ENCODE results near the gene TAX1BP1. TPM values are rescaled to one million over a fixed set of nuclear protein-coding genes. Genes with fewer than 3 reads are reported as not detected.

Gene TAX1BP1
- total RNA-seq = 10 to 100 TPM; 71.8 to 81.2 TPM

DNA sequence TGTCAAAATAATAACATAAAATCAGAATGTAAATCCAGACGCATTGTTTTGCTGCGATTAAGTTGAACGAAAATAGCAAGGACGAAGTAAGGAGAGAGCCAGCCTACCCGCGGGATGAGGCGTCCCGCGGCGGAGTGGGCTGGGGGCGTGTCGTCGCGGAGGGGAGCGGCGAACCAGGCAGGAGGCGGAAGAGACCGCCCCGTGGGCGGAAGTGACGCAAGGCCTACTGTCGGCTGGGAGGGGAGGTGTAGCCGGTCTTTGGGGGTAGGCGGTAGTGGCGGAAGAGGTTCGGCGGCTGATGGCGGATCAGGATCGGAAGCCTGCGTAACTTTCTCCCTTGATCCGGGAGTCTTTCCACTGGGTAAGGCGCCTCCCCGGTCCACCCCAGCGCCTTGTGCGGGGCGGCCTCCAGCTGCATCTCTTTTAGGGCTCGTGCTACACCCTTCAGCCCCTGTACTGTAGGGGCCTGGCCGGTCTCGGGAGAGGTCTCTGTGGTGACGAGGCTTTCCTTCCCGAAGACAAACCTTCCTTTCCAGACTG, at the start of gene TAX1BP1:
TSS of gene TAX1BP1 (plus strand) at position 254 of the 540 bp plus-strand sequence. CDS start 8,363 bp downstream, outside the sequence.
- no peaks in the 10 kb centered on the region for H3K9me3 Mint-ChIP-seq
- peak within 1 kb of the TSS; percentile 98 for H3K27ac Mint-ChIP-seq
- H3K4me3 Mint-ChIP-seq = peak within 1 kb of the TSS; percentile 92
- peaks cover 24% of the 10 kb centered on the region for H3K4me1 Mint-ChIP-seq
- POLR2A ChIA-PET = interaction anchor here (0.7 to 2.7 kb wide), 6 partner anchors 43 to 1538 kb away, joined by 3 to 29 read pairs (median 4); partner anchors contain the start of gene HIBADH
- peaks cover 3% of the 10 kb centered on the region for H3K36me3 Mint-ChIP-seq
- H3K27me3 Mint-ChIP-seq = peaks cover 6% of the 10 kb centered on the region
- peak; percentile 94 for DNase-seq
- ATAC-seq (ENCODE audit: low read depth) = peak; percentile 91

DNA sequence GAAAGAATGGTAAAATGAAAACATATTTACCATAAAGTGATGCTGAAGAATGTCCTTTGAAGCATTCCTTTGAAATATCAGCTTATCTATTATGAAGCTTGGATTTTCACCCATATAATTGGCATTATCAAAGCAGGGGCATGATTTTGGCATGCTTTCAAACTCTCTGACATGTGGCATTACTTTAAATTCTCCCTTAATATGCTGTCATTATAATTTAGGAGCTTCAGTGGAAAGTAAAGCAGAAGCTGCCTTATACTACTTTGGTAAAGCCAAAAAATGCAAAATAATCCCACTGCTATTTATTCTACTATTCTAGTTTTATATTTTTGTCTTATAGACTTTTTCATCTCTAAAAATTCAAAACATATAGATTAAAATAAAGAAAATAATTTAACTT, 49.3 kb upstream of the TAX1BP1 start:
- no peaks in the 10 kb centered on the region for H3K4me1 Mint-ChIP-seq
- H3K9me3 Mint-ChIP-seq = peaks cover 1% of the 10 kb centered on the region

DNA sequence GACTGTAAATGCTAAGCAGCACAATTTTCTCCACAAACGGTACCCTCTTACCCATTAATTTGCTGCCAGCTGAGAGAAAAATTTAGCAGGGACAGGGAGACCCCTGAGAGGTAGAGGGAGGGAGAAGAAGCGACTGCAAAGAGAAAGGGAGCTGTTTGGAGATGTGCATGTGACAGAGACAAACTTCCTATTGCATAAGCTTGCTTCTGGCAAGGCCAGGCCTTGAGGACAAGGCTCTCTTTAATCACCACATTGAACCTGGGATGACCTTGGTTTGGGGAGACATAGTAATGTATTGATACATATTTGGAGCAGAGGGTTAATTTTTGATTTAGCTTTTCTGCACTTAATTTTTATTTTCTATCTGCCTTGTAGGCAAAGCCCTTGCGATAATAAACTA, 46.2 kb upstream of the TAX1BP1 start:
- POLR2A ChIA-PET = interaction anchor here (0.7 kb wide), 1 partner anchor 33 kb away, joined by 3 read pairs; no protein-coding TSS in a partner anchor
- Mint-ChIP-seq H3K4me1 (no peaks in the 10 kb centered on the region), H3K36me3 (no peaks in the 10 kb centered on the region), H3K4me3 (no peak overlapping the region), H3K27me3 (peaks cover 2% of the 10 kb centered on the region), H3K9me3 (no peaks in the 10 kb centered on the region), H3K27ac (no peak overlapping the region)
- DNase-seq (no peak), ATAC-seq (ENCODE audit: low read depth) (no peak)

More for the DNA sequence above, 49.3 kb upstream of the TAX1BP1 start:
- no peak overlapping the region for H3K27ac Mint-ChIP-seq
- ATAC-seq (ENCODE audit: low read depth) (no peak), DNase-seq (no peak)
- H3K36me3 Mint-ChIP-seq = no peaks in the 10 kb centered on the region
- POLR2A ChIA-PET = no interaction called here
- no peak overlapping the region for H3K4me3 Mint-ChIP-seq
- peaks cover 11% of the 10 kb centered on the region for H3K27me3 Mint-ChIP-seq

DNA sequence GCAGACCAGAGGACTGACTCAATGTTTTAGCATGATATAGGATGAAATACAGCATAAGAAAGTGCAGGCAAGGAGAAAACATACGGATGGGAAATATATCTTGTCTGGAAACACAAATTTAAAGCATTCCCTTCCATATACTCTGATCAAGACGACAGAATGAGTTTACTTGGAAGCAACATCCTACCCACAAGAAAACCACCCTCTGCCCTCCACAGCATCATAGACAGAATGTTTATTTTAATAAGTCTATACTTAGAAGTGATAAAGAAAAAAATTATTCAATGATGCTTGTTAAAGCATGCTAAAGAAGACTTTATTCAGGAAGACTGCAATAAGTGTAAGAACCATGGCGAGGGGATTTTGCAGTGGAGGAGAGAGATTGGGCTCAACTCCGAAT, 44.9 kb upstream of the TAX1BP1 start:
- ATAC-seq (ENCODE audit: low read depth) = no peak
- Mint-ChIP-seq H3K4me3 (no peak overlapping the region), H3K4me1 (no peaks in the 10 kb centered on the region), H3K36me3 (no peaks in the 10 kb centered on the region), H3K27ac (no peak overlapping the region), H3K9me3 (no peaks in the 10 kb centered on the region), H3K27me3 (peaks cover 2% of the 10 kb centered on the region)
- no peak for DNase-seq
- POLR2A ChIA-PET = no interaction called here

DNA sequence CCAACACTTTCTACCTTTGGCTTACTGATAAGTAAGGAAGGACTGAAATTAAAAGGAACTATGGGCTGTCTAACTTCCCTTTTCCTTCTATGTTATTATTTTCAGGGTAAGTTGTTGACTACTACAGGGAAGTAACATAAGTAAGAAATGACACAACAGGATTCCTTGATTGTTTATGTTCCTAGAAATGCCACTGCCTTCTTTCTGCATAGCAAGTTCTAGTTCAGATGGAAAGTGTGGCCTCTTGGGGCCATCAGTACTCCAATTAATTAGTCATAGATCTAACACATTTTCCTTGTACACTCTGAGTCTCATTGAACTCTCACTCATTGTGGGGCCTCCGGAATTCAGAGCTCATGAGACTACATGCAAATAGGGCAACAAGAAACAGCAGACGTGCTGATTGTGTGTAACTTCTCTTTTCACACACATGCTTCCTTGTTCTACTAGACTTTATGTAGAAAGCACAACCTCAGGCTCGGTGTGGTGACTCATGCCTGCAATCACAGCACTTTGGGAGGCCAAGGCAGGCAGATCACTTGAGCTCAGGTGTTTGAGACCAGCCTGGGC, 42.0 kb upstream of the TAX1BP1 start:
- Mint-ChIP-seq H3K4me3 (no peak overlapping the region), H3K9me3 (no peaks in the 10 kb centered on the region), H3K27ac (no peak overlapping the region), H3K36me3 (no peaks in the 10 kb centered on the region), H3K4me1 (no peaks in the 10 kb centered on the region), H3K27me3 (peaks cover 2% of the 10 kb centered on the region)
- no peak for ATAC-seq (ENCODE audit: low read depth)
- POLR2A ChIA-PET = no interaction called here
- DNase-seq = no peak

DNA sequence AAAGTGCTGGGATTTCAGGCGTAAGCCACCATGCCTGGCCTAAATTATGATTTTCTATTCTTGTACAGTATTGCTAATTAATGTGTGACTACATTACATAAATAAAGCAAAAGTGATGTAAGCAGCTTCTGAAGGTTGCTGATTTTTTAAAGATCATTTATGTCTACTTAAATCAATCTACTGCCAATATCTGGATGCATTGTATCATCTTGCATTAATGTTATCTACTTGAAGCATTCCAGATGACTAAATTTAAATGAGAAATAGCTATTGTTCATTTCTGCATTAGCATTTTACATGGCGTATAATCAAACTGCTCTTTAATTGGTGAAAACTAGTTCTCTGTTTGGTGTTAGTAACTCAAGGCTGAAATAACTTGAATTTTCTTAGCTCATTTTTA, 40.2 kb upstream of the TAX1BP1 start:
- Mint-ChIP-seq H3K4me3 (no peak overlapping the region), H3K27me3 (peaks cover 2% of the 10 kb centered on the region), H3K36me3 (no peaks in the 10 kb centered on the region), H3K9me3 (no peaks in the 10 kb centered on the region), H3K4me1 (no peaks in the 10 kb centered on the region), H3K27ac (no peak overlapping the region)
- no peak for DNase-seq
- no peak for ATAC-seq (ENCODE audit: low read depth)
- POLR2A ChIA-PET = no interaction called here

DNA sequence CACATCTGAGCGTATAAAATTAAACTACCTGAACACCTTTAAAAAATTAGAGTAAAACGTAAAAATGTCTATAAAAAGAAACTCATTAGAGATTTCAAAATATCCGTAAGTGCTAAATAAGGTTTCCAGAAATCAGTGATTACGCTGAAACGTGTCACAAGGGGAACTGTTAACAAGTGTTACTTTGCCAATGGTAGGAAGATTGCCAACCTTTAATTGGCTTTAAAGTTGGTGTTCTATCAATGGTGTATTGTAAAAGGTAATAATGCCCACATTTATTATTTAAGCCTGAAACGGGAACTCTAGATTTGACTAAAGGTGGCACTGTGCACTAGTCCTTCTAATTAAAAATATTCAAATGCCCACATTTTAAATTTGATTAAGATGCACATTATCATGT, 39.5 kb upstream of the TAX1BP1 start:
- H3K27ac Mint-ChIP-seq = no peak overlapping the region
- DNase-seq (no peak), ATAC-seq (ENCODE audit: low read depth) (no peak)
- no peaks in the 10 kb centered on the region for H3K36me3 Mint-ChIP-seq
- H3K9me3 Mint-ChIP-seq = no peaks in the 10 kb centered on the region
- no peak overlapping the region for H3K4me3 Mint-ChIP-seq
- POLR2A ChIA-PET = no interaction called here
- peaks cover 5% of the 10 kb centered on the region for H3K27me3 Mint-ChIP-seq
- H3K4me1 Mint-ChIP-seq = no peaks in the 10 kb centered on the region

DNA sequence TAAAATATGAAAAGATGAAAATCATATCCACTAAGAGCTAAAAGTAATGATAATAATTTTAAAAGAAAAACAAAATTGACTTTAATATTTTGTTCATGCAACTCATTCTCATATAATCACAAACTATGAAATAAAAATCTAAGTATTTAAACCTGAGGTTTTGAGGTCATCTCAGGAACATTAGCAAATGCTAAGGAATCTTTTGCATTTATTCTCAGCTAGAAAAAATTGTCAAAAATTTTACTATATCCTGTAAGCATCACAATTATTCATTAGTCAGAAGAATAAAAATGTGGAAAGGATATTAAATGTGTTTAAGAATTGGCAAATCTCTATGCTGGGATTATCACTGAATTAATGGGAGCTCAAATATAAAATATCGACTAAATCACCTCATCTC, 36.8 kb upstream of the TAX1BP1 start:
- Mint-ChIP-seq H3K9me3 (no peaks in the 10 kb centered on the region), H3K4me1 (no peaks in the 10 kb centered on the region), H3K4me3 (no peak overlapping the region), H3K36me3 (no peaks in the 10 kb centered on the region), H3K27ac (no peak overlapping the region), H3K27me3 (peaks cover 5% of the 10 kb centered on the region)
- POLR2A ChIA-PET = no interaction called here
- no peak for ATAC-seq (ENCODE audit: low read depth)
- DNase-seq = no peak

DNA sequence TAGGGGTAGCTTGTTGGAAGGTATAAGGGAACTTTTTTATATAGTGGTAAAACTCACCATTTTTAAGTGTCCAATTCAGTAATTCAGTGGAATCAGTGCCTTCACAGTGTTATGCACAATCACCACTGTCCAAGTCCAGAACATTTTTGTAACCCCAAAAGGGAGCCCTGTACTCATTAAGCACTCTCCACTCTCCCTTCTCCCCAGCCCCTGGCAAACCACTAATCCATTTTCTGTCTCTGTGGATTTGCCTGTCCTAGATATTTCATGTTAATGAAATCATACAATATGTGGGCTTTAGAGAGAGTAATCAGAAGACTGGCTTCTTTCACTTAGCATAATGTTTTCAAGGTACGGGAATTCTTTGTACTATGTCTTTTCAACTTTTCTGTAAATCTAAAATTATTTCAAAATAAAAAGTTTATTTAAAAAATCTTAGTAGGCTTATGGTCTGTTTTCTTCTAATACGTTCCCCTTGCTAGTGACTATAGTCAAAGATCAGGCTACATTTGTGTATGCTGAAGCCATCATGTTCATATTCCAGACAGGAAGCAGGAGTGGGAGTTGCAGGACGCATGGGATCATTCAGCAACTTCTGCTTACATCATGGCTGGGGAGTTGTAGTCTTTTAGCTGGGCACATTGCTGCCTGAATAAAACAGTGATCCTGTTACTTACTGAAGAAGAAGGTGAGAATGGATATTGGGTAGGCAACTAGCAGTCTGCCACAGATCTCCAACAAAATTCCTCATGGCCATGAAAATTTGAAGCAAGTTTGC, 35.4 kb upstream of the TAX1BP1 start:
- POLR2A ChIA-PET = no interaction called here
- H3K27me3 Mint-ChIP-seq = peaks cover 5% of the 10 kb centered on the region
- no peaks in the 10 kb centered on the region for H3K36me3 Mint-ChIP-seq
- H3K4me1 Mint-ChIP-seq = no peaks in the 10 kb centered on the region
- no peaks in the 10 kb centered on the region for H3K9me3 Mint-ChIP-seq
- no peak for ATAC-seq (ENCODE audit: low read depth)
- no peak for DNase-seq
- H3K27ac Mint-ChIP-seq = no peak overlapping the region
- H3K4me3 Mint-ChIP-seq = no peak overlapping the region

DNA sequence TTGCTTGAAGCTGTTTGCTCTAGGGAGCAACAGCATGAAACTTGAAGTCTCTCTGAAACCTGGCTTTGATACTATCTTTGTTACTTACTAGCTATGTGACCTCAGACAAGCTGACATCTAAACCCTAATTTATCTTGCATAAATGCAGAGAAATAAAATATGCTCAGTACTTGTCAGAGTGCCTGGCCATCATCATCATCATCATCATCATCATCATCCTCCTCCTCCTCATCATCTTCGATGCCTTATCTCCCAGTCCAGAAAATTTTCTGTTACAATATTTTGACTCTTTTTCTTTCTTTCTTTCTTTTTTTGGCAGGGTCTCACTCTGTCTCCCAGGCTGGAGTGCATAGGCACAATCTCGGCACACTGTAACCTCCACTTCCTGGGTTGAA, 34.8 kb upstream of the TAX1BP1 start:
- H3K27me3 Mint-ChIP-seq = peaks cover 5% of the 10 kb centered on the region
- no peak for ATAC-seq (ENCODE audit: low read depth)
- H3K9me3 Mint-ChIP-seq = no peaks in the 10 kb centered on the region
- no peaks in the 10 kb centered on the region for H3K36me3 Mint-ChIP-seq
- no peaks in the 10 kb centered on the region for H3K4me1 Mint-ChIP-seq
- no peak overlapping the region for H3K4me3 Mint-ChIP-seq
- no peak for DNase-seq
- POLR2A ChIA-PET = no interaction called here
- no peak overlapping the region for H3K27ac Mint-ChIP-seq

DNA sequence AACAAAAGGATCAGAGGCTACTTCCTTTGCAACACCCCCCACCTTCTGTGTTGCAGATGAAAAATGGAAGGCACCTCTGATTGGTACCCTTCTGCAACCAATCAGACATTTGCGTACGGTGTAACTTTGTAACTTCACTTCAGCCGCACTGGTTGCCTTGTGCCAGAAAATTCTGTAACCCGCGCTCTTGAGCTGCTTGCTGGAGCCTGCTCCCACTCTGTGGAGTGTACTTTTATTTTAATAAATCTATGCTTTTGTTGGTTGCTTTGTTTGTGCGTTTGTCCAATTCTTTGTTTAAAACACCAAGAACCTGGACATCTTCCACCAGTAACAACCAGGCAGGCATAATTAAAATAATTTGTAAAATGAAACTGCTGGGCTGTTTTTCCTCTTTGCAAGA, 31.5 kb upstream of the TAX1BP1 start:
- ATAC-seq (ENCODE audit: low read depth) = no peak
- Mint-ChIP-seq H3K27me3 (peaks cover 3% of the 10 kb centered on the region), H3K9me3 (peaks cover 2% of the 10 kb centered on the region), H3K4me1 (peaks cover 2% of the 10 kb centered on the region), H3K27ac (no peak overlapping the region), H3K36me3 (peaks cover 2% of the 10 kb centered on the region), H3K4me3 (no peak overlapping the region)
- no peak for DNase-seq
- POLR2A ChIA-PET = no interaction called here

DNA sequence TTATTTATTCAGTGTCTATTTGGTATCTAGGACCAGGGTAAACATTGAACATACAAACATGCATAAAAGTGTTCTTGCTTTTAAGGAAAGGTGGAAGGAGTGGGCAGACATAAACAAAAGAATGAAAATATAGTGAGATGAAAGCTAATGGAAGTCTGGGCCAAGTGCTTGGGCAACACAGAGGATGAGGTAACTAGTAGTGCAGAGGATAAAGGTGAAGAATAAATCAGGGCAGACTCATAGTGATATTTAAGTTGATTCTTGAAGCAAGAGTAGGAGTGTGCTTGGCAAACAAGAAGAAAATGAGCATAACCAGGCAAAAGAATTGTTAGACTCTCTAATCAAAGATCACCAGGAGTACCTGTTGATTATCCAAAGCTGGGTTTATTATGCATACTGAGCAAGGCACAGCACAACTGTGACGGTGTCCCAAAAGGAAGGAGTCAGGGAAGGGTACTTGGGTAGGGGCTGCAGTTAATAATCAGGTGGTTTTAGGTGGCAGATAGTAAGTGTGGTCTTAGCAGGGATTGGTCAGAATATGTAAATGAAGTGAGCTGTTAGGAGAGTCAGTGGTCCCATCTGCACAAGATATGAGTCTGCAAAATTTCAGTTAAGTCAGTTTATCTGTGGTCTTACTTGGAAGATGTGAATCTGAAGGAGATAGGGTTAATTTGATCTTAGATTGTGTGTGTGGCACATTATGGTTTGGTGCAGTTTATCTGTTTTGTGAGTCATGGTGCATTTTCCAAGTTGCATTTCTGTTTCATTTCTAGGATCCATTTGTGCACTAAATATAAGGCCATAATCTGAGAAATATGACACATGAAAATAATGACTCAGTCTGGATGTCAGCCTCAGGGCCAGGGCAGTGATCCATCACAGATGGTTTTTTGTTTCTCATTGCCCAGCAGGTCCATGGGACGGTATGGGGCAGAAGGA, 30.6 kb upstream of the TAX1BP1 start:
- H3K27ac Mint-ChIP-seq = no peak overlapping the region
- no peak for DNase-seq
- peaks cover 2% of the 10 kb centered on the region for H3K4me1 Mint-ChIP-seq
- H3K36me3 Mint-ChIP-seq = peaks cover 2% of the 10 kb centered on the region
- POLR2A ChIA-PET = no interaction called here
- H3K27me3 Mint-ChIP-seq = peaks cover 3% of the 10 kb centered on the region
- H3K4me3 Mint-ChIP-seq = no peak overlapping the region
- no peak for ATAC-seq (ENCODE audit: low read depth)
- H3K9me3 Mint-ChIP-seq = peaks cover 2% of the 10 kb centered on the region

DNA sequence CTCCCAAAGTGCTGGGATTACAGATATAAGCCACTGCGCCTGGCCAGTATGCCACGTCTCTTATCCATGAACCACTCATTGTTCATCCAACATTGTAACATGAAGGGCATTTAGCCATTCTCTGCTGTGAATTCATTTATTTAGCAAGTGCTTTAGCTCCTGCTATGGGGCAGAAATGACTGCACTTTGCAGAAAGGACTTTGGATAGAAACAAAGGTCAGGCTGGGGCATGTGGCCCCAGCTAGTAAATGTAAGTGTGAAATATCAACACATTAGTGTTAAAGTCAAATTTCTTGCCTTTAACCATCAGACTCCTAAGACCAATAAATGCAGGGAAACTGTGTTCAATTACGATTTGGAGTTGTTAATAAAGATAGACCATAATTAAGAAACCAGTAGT, 27.7 kb upstream of the TAX1BP1 start:
- H3K4me1 Mint-ChIP-seq = peaks cover 2% of the 10 kb centered on the region
- peaks cover 2% of the 10 kb centered on the region for H3K9me3 Mint-ChIP-seq
- peaks cover 2% of the 10 kb centered on the region for H3K36me3 Mint-ChIP-seq
- POLR2A ChIA-PET = no interaction called here
- no peak overlapping the region for H3K4me3 Mint-ChIP-seq
- H3K27ac Mint-ChIP-seq = no peak overlapping the region
- ATAC-seq (ENCODE audit: low read depth) (no peak), DNase-seq (no peak)
- H3K27me3 Mint-ChIP-seq = peaks cover 5% of the 10 kb centered on the region

Data from activated naive CD8-positive, alpha-beta T cell treated with anti-CD3 and anti-CD28 coated beads, Interleukin-2, amount 10 ng/mL, durations not matched to agents 7 days and 5 days (primary cell).